Adipocyte (in vitro differentiated cells): ENCODE measurements around the gene FGF4.

Experiments used
- DNase-seq: peaks from one replicate; pipeline ENCODE4 v3.0.0-alpha.2; 2015; ENCODE audit warnings: low read depth
- H3K27me3 ChIP-seq: replicated peaks from 2 replicates; pipeline ENCODE4 v1.7.0; 2013; ENCODE audit warnings: mild to moderate bottlenecking, low read length, moderate library complexity; ENCODE audit not compliant: control insufficient read depth, insufficient read depth
- H3K36me3 ChIP-seq: 2 replicates; pipeline ENCODE4 v1.7.0; 2013; ENCODE audit warnings: low read length, mild to moderate bottlenecking, moderate library complexity; ENCODE audit not compliant: control insufficient read depth, insufficient read depth, severe bottlenecking
- H3K4me1 ChIP-seq: 2 replicates; pipeline ENCODE4 v1.7.0; 2013; ENCODE audit warnings: mild to moderate bottlenecking, low read length, moderate library complexity; ENCODE audit not compliant: control insufficient read depth, insufficient read depth
- H3K4me3 ChIP-seq: 2 replicates; pipeline ENCODE4 v1.7.0; 2013; ENCODE audit warnings: mild to moderate bottlenecking, low read length, moderate library complexity
- H3K9ac ChIP-seq: 2 replicates; pipeline ENCODE4 v1.7.0; 2013; ENCODE audit warnings: mild to moderate bottlenecking, low read length, moderate library complexity
- H3K9me3 ChIP-seq: 2 replicates; pipeline ENCODE4 v1.7.0; 2013; ENCODE audit warnings: mild to moderate bottlenecking, low read length, moderate library complexity; ENCODE audit not compliant: control insufficient read depth

The FGF4 gene

DNA sequence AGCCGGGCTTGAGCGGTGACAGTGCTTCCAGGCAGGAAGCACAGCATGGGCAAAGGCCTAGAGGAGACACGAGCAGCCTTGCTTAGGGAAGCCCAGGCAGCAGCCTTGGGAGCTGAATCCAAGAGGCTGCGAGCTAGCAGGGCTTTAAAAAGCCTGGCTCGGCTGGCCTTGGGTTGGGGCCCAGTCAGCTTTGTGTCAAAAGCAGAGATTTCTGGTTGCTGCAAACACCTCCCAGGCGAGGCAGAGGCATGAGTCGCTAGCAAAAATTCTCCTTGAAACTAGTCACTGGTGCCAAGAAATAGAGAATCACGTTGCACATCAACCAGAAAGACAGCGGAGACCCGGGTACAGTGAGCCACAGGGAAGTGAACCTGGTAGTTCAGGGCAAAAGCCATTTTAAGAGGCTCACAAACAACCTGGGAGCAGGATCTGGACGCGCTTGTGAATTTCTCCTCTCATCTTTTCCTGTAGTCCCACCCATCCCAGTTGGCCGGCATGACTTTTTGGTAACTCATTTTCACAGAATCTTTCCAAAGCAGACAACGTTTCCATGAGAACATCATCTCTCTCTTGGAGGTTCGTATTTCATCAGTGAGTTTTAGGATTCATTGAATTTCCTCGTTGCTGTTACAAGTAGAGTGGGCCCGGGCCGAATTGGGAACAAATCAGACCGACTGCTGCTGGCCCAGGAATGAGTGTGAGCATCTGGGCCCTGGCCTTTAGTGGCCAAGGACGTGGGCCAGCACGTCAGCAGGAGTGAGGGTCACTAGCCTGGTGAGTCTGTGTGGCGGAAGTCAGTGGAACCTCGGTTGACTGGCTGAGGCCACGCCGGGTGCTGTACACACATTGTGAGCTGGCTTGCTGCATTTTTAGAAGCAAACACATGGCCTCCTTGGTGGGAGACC, 16.4 kb upstream of the FGF4 start:
- Histone ChIP-seq H3K4me1 (peaks cover 15% of the 10 kb centered on the region), H3K9ac (peak overlapping the region; percentile 30), H3K27me3 (peaks cover 13% of the 10 kb centered on the region), H3K4me3 (no peak overlapping the region), H3K36me3 (no peaks in the 10 kb centered on the region), H3K9me3 (no peaks in the 10 kb centered on the region)
- DNase-seq, result peak; percentile 66

DNA sequence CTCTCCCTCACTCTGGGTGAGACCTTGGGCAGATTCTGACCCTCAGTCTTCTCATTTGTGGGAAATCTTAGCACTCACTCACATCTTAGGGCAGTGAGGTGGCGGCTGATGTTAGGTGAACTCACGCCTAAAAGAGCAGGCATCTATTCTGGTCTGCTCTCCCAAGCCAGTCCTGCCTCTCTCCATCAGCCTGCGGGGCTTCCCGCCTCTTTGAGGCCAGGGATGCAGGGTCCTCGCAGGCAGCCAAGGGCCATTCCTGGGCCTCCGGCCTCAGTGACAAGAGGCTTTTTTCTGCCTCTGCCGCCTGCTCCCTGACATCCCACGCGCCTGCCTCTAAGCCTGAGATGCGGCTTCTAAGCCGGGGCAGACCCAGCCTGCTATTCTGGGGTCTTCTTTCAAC, 13.8 kb upstream of the FGF4 start:
- Histone ChIP-seq H3K9ac (no peak overlapping the region), H3K36me3 (no peaks in the 10 kb centered on the region), H3K9me3 (no peaks in the 10 kb centered on the region), H3K4me1 (peaks cover 15% of the 10 kb centered on the region), H3K4me3 (no peak overlapping the region), H3K27me3 (peaks cover 16% of the 10 kb centered on the region)
- DNase-seq, result no peak

DNA sequence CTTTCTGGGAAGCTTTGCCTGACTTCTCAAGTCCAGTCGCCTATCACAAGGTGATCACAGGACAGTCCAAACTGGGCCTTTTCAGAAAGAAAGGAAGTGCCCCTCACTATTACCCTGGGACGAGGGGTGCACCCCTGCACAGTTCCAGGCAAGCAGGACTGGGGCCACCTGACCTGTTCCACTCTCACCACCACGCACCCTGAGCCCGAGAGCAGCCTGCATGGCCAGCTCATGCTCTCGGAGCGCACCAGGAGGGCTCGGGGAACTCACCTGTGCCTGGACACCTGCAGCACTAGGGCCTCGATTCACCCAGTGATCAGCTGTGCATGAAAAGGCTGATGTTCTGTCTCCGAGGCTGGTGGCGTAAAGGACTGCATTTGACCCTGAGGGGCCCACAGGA, 12.8 kb upstream of the FGF4 start:
- Histone ChIP-seq H3K36me3 (no peaks in the 10 kb centered on the region), H3K9ac (no peak overlapping the region), H3K9me3 (no peaks in the 10 kb centered on the region), H3K4me1 (peaks cover 15% of the 10 kb centered on the region), H3K4me3 (no peak overlapping the region), H3K27me3 (peaks cover 16% of the 10 kb centered on the region)
- no peak for DNase-seq

DNA sequence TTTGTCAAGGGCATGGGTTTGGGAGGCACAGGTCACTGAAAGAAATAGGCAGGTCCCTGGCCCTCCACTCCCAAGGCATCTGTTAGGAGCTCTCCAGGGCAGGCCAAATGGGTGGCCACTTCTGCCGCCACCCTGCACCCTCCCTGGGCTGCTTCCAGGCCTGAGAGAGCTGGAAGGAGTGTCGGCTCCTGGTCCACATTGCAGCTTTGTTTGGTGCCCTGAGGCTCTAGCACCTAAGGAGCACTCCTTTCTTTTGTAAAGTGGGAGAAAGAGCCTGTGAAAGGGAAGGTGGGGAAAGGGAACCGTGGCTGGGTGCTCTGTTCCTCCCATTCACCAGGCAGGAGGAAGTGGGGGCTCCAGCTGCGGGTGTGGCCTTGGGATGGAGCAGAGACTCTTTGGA, 12.3 kb upstream of the FGF4 start:
- H3K9me3 ChIP-seq, result no peaks in the 10 kb centered on the region
- H3K4me1 ChIP-seq, result peaks cover 15% of the 10 kb centered on the region
- no peak overlapping the region for H3K9ac ChIP-seq
- no peak overlapping the region for H3K4me3 ChIP-seq
- DNase-seq, result no peak
- peaks cover 20% of the 10 kb centered on the region for H3K27me3 ChIP-seq
- H3K36me3 ChIP-seq, result no peaks in the 10 kb centered on the region

DNA sequence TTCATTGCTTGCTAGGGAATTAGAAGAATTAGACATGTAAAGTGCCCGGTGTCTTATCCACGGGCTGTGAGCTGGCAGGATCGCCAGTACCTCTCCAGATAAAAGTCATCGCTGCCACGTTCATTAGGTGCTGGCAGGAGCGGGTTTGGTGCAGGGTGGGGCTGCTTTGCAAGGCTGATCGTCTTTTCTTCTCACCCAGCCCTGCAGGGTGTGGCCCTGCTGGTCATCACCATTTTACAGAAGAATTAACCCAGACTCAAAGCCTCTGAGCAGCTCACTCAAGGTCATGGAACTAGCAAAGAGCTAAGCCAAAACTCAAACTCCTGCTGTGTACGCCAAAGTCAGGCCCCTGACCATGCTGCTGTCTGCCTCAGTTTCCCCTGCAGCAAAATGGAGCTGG, 6.1 kb upstream of the FGF4 start:
- Histone ChIP-seq H3K9me3 (no peaks in the 10 kb centered on the region), H3K4me1 (no peaks in the 10 kb centered on the region), H3K36me3 (no peaks in the 10 kb centered on the region), H3K27me3 (peaks cover 54% of the 10 kb centered on the region), H3K9ac (no peak overlapping the region), H3K4me3 (no peak overlapping the region)
- DNase-seq, result no peak

DNA sequence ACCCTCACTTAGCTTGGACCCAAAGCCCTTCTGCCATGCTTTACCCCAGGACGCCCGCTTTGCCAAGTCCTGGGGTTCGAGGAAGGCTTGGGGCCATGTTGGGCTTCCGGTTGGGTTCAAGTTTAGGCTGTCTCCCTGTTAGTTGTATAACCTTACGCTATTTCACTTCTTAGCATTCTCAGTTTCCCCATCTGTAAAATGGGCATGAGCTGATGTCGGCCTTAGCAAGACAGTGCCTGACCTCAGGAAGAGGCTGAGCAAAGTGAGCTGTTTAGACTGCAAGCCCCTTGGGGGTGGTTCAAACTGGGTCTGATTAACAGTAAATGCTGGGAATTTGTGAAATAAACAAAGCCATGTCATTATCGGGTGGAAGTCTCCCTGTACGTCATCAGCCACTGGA, 3.2 kb upstream of the FGF4 start:
- H3K27me3 ChIP-seq, result peaks cover 61% of the 10 kb centered on the region
- H3K4me1 ChIP-seq, result no peaks in the 10 kb centered on the region
- H3K9me3 ChIP-seq, result no peaks in the 10 kb centered on the region
- no peak overlapping the region for H3K4me3 ChIP-seq
- no peak overlapping the region for H3K9ac ChIP-seq
- no peaks in the 10 kb centered on the region for H3K36me3 ChIP-seq
- DNase-seq, result no peak

DNA sequence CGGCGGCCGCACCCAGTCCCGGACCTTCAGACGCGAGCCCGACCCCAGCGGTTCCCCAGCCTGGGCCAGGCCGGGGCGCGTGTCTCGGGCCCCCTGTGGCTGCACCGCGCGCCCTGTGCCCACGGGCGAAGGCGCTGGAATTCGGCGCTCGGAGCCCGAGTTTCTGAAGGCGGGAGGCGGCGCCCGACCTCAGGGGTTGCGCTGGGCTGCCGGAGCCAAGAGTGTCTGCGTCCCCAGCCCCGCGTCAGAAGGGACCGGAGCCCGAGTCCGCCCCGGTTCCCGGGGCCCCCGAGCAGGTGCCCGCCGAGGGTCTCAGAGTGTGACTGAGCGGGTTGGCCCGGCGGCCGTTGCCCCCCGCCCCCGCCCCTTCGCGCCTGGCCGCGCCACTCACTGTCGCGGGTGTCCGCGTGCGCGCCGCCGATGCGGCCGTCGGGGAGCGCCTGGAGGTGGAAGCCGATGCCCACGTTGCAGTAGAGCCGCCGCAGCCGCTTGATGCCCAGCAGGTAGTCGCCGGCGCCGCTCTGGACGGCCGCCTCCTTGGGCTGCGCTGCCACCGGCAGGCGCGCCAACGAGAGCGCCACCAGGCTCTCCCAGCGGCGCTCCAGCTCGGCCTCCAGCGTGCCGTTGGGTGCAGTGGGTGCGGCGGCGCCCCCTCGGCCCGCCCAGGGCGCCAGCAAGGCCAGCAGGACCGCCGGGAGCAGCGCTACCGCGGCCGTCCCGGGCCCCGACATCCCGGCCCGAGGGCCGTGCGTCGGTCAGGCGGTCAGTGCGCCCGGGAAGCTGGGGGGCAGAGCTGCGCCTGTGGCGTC, 583 bp downstream of the FGF4 start:
- H3K36me3 ChIP-seq, result no peaks in the 10 kb centered on the region
- no peak overlapping the region for H3K9ac ChIP-seq
- H3K4me3 ChIP-seq, result no peak overlapping the region
- H3K4me1 ChIP-seq, result no peaks in the 10 kb centered on the region
- peaks cover 64% of the 10 kb centered on the region for H3K27me3 ChIP-seq
- no peaks in the 10 kb centered on the region for H3K9me3 ChIP-seq
- no peak for DNase-seq

DNA sequence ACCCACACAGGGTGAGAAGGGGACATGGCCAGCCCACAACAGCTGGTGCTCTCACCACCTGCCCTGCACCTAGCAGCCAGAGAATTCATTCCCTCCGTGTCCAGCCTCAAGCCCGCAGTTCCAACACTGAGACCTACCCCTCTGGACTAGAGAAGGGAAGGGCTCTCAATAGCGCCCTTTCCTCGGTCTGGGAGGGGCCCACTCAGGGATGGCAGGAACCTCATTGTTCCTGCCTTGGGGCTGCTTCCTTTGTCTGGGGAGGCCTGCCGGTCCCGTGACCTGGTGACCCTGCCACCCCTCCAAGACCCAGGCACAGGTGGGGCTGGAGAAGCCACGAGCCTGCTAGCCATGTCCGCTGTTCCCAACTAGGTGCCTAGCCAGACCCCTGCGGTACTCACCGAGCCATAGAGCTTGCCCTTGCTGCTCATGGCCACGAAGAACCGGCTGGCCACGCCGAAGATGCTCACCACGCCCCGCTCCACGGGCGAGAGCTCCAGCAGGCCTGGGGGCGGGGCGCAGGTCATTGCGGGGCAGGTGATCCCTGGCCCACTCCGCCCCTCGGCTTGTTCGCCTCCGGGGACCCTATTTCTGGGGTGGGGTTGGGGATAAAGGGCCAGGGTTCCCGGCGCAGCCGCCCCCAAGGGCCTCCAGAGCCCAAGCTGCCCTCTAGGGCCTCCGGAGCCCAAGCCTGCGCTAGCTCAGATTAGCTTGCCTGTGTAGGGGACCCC, 1.4 kb downstream of the FGF4 start:
- no peaks in the 10 kb centered on the region for H3K4me1 ChIP-seq
- peaks cover 6% of the 10 kb centered on the region for H3K9me3 ChIP-seq
- H3K36me3 ChIP-seq, result no peaks in the 10 kb centered on the region
- H3K27me3 ChIP-seq, result peaks cover 65% of the 10 kb centered on the region
- no peak overlapping the region for H3K4me3 ChIP-seq
- H3K9ac ChIP-seq, result no peak overlapping the region
- DNase-seq, result no peak

DNA sequence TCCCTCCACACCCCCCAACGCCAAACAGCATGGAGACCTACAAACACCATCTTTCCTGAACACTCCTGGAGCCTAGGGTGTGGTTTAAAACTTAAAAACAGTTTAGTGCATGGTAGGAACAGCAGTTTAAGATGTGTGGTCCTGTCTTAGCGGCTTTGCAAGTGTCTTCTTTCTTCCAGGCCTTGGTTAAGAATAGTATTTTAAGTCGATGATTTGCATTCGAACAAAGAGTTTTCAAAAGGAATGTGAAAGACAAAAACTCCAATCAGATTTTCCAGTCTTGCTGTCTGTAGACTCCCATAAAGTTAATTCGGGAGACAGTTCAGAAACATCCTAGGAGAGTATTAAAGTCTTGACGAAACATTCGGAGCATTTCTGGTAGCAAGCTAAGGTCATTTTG, 3.7 kb downstream of the FGF4 start:
- Histone ChIP-seq H3K9ac (no peak overlapping the region), H3K4me3 (no peak overlapping the region), H3K4me1 (no peaks in the 10 kb centered on the region), H3K36me3 (no peaks in the 10 kb centered on the region), H3K9me3 (peaks cover 6% of the 10 kb centered on the region), H3K27me3 (peaks cover 47% of the 10 kb centered on the region)
- DNase-seq, result no peak

DNA sequence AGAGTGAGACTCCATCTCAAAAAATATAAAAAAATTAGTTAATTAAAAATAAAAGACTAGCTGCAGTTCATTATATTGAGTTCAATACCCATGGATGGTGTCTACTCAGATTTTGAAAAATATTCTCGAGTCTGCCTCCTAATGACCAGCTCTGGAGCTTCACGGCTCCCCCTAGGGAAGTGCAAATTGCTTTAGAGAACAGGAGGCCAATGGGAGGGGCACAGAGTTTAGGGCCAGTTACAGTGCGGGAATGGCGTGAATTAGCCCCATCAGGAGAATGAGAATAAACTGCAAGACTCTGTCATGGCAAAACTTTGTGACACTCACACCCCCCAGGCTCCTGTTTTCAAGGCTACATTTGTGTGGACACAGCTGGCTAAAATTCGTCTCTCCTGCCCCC, 4.6 kb downstream of the FGF4 start:
- Histone ChIP-seq H3K9me3 (peaks cover 6% of the 10 kb centered on the region), H3K4me3 (no peak overlapping the region), H3K27me3 (peaks cover 38% of the 10 kb centered on the region), H3K36me3 (no peaks in the 10 kb centered on the region), H3K9ac (no peak overlapping the region), H3K4me1 (no peaks in the 10 kb centered on the region)
- no peak for DNase-seq

DNA sequence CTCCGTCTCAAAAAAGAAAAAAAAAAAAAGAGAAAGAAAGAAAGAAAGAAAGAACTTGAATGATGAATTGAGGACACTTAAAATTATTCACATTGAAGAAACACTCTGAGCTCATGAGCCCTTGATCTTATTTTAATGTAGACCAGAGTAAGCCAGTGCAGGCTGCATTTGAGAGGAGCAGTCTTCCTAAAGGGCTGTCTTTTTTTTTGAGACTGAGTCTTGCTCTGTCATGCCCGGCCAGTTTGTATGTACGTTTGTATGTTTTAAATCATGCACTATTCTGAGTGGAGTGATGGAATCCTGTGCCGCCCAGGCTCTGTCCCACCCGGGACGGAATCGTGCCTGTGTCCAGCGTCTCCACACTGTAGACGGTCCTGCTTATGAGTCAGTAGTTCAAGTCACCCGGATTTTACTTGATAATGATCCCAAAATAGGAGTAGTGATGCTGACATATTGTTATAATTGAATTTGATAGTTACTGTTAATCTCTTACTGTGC, 9.6 kb downstream of the FGF4 start:
- H3K4me3 ChIP-seq, result no peak overlapping the region
- peaks cover 31% of the 10 kb centered on the region for H3K27me3 ChIP-seq
- H3K9me3 ChIP-seq, result peaks cover 14% of the 10 kb centered on the region
- no peak for DNase-seq
- no peak overlapping the region for H3K9ac ChIP-seq
- H3K4me1 ChIP-seq, result no peaks in the 10 kb centered on the region
- no peaks in the 10 kb centered on the region for H3K36me3 ChIP-seq
